OCI-LY1 (cell line): ENCODE data around the gene ZDHHC14.

ENCODE experiments used
- H2AFZ ChIP-seq: fragments of 200-600 bp; sonication (generic), shearing (Covaris generic); 2 replicates; pipeline ENCODE4 v1.6.0; 2014; ENCODE audit warnings: antibody characterized with exemption, mild to moderate bottlenecking, low read length
- H3F3A ChIP-seq: fragments of 200-600 bp; sonication (generic), shearing (Covaris generic); 2 replicates; pipeline ENCODE4 v1.6.0; 2014; ENCODE audit warnings: mild to moderate bottlenecking, antibody characterized with exemption, low read length, moderate library complexity; ENCODE audit not compliant: insufficient read depth
- H3K27ac ChIP-seq: fragments of 200-600 bp; sonication (generic); 2 replicates; pipeline ENCODE4 v1.5.1; 2014; ENCODE audit warnings: low read length, mixed run types, mild to moderate bottlenecking, low read depth; ENCODE audit not compliant: poor library complexity, severe bottlenecking
- H3K27me3 ChIP-seq: fragments of 200-600 bp; sonication (generic); 2 replicates; pipeline ENCODE4 v1.6.0; 2014; ENCODE audit warnings: antibody characterized with exemption, mild to moderate bottlenecking, low read length, moderate library complexity; ENCODE audit not compliant: insufficient read depth
- H3K36me3 ChIP-seq: fragments of 200-600 bp; sonication (generic); 2 replicates; pipeline ENCODE4 v1.6.1; 2014; ENCODE audit warnings: mild to moderate bottlenecking, antibody characterized with exemption, low read length, moderate library complexity, mixed read lengths; ENCODE audit not compliant: insufficient read depth
- H3K4me1 ChIP-seq: fragments of 200-600 bp; sonication (generic); 2 replicates; pipeline ENCODE4 v1.5.1; 2014; ENCODE audit warnings: mild to moderate bottlenecking, low read length, moderate library complexity; ENCODE audit not compliant: insufficient read depth, severe bottlenecking
- H3K4me2 ChIP-seq: fragments of 200-600 bp; sonication (generic), shearing (Covaris generic); 2 replicates; pipeline ENCODE4 v1.6.1; 2014; ENCODE audit warnings: low read length
- H3K4me3 ChIP-seq: fragments of 200-600 bp; sonication (generic); 2 replicates; pipeline ENCODE4 v1.5.1; 2014; ENCODE audit warnings: low read length, low read depth, mild to moderate bottlenecking, mixed read lengths; ENCODE audit not compliant: poor library complexity, severe bottlenecking
- H3K79me2 ChIP-seq: fragments of 200-600 bp; shearing (Covaris generic); 2 replicates; pipeline ENCODE4 v1.6.1; 2016; ENCODE audit warnings: mixed run types, low read length, mixed read lengths; ENCODE audit not compliant: insufficient read depth
- H3K9ac ChIP-seq: fragments of 200-600 bp; sonication (generic), shearing (Covaris generic); 2 replicates; pipeline ENCODE4 v1.6.1; 2014; ENCODE audit warnings: mild to moderate bottlenecking, low read length, mixed read lengths
- H3K9me2 ChIP-seq: fragments of 200-600 bp; sonication (generic), shearing (Covaris generic); 2 replicates; pipeline ENCODE4 v1.6.1; 2014; ENCODE audit warnings: low read depth, mild to moderate bottlenecking, low read length, mixed read lengths
- H3K9me3 ChIP-seq: fragments of 200-600 bp; shearing (Covaris generic); 2 replicates; pipeline ENCODE4 v1.6.1; 2014; ENCODE audit warnings: low read length, mixed read lengths
- H4K20me1 ChIP-seq: fragments of 200-600 bp; sonication (generic), shearing (Covaris generic); 2 replicates; pipeline ENCODE4 v1.6.0; 2016; ENCODE audit warnings: mild to moderate bottlenecking, low read length; ENCODE audit not compliant: insufficient read depth
- EZH2 ChIP-seq: fragments of 200-600 bp; sonication (generic), shearing (Covaris generic); IDR thresholded peaks from 2 replicates; pipeline ENCODE4 v1.8.0; 2017; ENCODE audit warnings: borderline replicate concordance, mixed run types, mild to moderate bottlenecking, antibody characterized with exemption, low read length, moderate library complexity, mixed read lengths
- TF ChIP-seq, protein P1 (sequence below): fragments of 200-600 bp; sonication (generic), shearing (Covaris generic); IDR thresholded peaks from 2 replicates; pipeline ENCODE4 v1.5.1; 2017; ENCODE audit warnings: mild to moderate bottlenecking, antibody characterized with exemption, low read length, moderate library complexity, mixed read lengths

The ZDHHC14 gene

DNA sequence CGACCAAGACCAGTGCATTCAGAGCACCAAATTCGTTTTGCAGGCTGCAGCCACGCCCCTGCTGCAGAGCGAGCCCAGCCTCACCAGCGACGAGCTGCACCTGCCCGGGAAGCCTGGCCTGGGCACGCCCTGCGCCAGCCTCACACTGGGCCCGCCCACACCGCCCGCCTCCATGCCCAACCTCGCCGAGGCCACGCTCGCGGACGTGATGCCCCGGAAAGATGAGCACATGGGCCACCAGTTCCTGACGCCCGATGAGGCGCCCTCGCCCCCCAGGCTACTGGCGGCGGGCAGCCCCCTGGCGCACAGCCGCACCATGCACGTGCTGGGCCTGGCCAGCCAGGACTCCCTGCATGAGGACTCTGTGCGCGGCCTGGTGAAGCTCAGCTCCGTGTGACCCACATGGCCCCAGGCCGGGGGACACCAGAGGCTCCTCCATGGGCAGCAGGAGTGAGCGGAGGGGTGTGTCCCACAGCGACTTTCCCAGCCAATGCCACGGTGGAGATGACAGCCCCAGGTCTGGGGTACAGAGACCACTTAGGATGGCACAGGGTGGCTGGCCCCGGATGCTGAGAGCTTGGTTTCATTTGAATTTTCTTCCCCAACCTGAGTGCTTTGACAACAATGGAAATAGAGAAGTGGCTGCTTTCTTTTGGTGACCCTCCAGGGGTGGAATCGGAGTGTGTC is 291.9 kb downstream of the ZDHHC14 start:
- TF ChIP-seq EZH2 = no peak
- TF ChIP-seq, protein P1, sequence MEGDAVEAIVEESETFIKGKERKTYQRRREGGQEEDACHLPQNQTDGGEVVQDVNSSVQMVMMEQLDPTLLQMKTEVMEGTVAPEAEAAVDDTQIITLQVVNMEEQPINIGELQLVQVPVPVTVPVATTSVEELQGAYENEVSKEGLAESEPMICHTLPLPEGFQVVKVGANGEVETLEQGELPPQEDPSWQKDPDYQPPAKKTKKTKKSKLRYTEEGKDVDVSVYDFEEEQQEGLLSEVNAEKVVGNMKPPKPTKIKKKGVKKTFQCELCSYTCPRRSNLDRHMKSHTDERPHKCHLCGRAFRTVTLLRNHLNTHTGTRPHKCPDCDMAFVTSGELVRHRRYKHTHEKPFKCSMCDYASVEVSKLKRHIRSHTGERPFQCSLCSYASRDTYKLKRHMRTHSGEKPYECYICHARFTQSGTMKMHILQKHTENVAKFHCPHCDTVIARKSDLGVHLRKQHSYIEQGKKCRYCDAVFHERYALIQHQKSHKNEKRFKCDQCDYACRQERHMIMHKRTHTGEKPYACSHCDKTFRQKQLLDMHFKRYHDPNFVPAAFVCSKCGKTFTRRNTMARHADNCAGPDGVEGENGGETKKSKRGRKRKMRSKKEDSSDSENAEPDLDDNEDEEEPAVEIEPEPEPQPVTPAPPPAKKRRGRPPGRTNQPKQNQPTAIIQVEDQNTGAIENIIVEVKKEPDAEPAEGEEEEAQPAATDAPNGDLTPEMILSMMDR = no peak
- Histone ChIP-seq H4K20me1 (no peaks in the 10 kb centered on the region), H2AFZ (no peak overlapping the region), H3K79me2 (no peaks in the 10 kb centered on the region), H3K27ac (no peak overlapping the region), H3K9me2 (no peaks in the 10 kb centered on the region), H3F3A (no peaks in the 10 kb centered on the region), H3K36me3 (no peaks in the 10 kb centered on the region), H3K9me3 (no peaks in the 10 kb centered on the region), H3K4me3 (no peak overlapping the region), H3K27me3 (peaks cover 4% of the 10 kb centered on the region; the same call in 1 of the 2 replicates), H3K4me1 (no peaks in the 10 kb centered on the region), H3K9ac (no peak overlapping the region), H3K4me2 (no peak overlapping the region)

DNA sequence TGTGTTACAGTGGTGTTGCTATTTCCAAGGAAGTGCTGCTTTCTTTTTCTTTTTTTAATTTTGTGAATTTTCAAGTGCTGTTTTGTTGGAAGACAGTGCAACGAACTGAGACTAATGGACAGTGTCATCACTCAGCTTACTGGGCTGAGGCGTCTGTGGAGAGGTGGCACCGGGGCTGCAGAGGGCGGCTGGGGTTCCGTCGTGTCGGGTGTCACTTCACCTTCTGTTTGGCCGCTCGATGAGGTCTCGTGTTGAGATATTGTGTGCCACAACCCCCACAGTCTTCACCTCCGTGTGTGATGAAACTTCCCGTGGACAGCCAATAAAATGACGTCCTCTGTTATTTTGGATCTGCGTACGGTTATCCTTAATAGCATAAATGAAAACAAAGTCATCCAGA is 292.6 kb downstream of the ZDHHC14 start:
- Histone ChIP-seq H3F3A (no peaks in the 10 kb centered on the region), H3K79me2 (no peaks in the 10 kb centered on the region), H3K36me3 (no peaks in the 10 kb centered on the region), H3K4me1 (no peaks in the 10 kb centered on the region), H3K9me2 (no peaks in the 10 kb centered on the region), H3K27ac (no peak overlapping the region), H3K4me3 (no peak overlapping the region), H3K27me3 (peaks cover 11% of the 10 kb centered on the region; the same call in 1 of the 2 replicates), H3K4me2 (no peak overlapping the region), H3K9ac (no peak overlapping the region), H3K9me3 (no peaks in the 10 kb centered on the region), H2AFZ (no peak overlapping the region), H4K20me1 (no peaks in the 10 kb centered on the region)
- TF ChIP-seq, protein P1 = no peak
- no peak for TF ChIP-seq EZH2

DNA sequence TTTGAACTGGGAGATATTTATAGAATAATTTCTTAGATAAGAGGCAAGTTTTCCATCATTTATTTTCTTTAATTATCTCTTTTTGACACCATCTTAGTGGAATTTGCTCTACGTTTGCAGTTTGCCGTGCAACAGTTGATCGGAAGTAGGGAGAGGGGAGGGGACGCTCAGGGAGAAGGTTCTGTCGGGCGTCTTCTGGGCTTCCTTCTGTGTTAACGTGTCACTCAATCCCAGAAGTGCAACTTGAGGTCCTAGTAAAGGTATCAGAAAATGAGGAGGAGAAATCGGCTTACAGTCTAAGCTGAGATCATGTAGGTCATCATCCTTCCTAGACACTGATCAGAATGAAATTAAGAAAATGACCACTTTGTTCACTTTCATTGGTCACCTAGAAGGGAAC is 293.1 kb downstream of the ZDHHC14 start:
- Histone ChIP-seq H3K9me3 (no peaks in the 10 kb centered on the region), H3F3A (no peaks in the 10 kb centered on the region), H3K27ac (no peak overlapping the region), H3K36me3 (no peaks in the 10 kb centered on the region), H3K27me3 (peaks cover 15% of the 10 kb centered on the region; the same call in 1 of the 2 replicates), H3K4me2 (no peak overlapping the region), H3K9ac (no peak overlapping the region), H3K79me2 (no peaks in the 10 kb centered on the region), H3K4me3 (no peak overlapping the region), H2AFZ (no peak overlapping the region), H3K9me2 (no peaks in the 10 kb centered on the region), H4K20me1 (no peaks in the 10 kb centered on the region), H3K4me1 (no peaks in the 10 kb centered on the region)
- TF ChIP-seq, protein P1 = no peak
- TF ChIP-seq EZH2 = no peak
